Measurements from ENCODE around the gene CDT1.
"Not testable (repeated sequence)": the region's sequence is repeated elsewhere in the genome, so short reads cannot be mapped to it uniquely, and the experiment has no call there.

The CDT1 gene

GRCh38 chr16:88816736-88817535 is 13.3 kb downstream of the CDT1 start:
- DNase-seq (ENCODE audit: low read depth in 2 of 2) = no peak

GRCh38 chr16:88817785-88818574 is 14.4 kb downstream of the CDT1 start:
- no peak for DNase-seq (ENCODE audit: low read depth in 2 of 2)

GRCh38 chr16:88818575-88818874 is 14.9 kb downstream of the CDT1 start:
- DNase-seq (ENCODE audit: low read depth in 2 of 2) = no peak

- DNase-seq (ENCODE audit: low read depth in 2 of 2) = no peak
Measured at GRCh38 chr16:88819126-88819525, 15.5 kb downstream of the CDT1 start.

GRCh38 chr16:88820385-88821025 is 16.9 kb downstream of the CDT1 start:
- no peak for DNase-seq (ENCODE audit: low read depth in 2 of 2)

GRCh38 chr16:88821168-88821850 is 17.7 kb downstream of the CDT1 start:
- no peak for DNase-seq (ENCODE audit: low read depth in 2 of 2)

- no peak for DNase-seq (ENCODE audit: low read depth in 2 of 2)
Measured at GRCh38 chr16:88822281-88823040, 18.9 kb downstream of the CDT1 start.

GRCh38 chr16:88823646-88824045 is 20.1 kb downstream of the CDT1 start:
- DNase-seq (ENCODE audit: low read depth in 2 of 2) = not testable (repeated sequence)

- no peak for DNase-seq (ENCODE audit: low read depth in 2 of 2)
Measured at GRCh38 chr16:88824256-88825077, 20.9 kb downstream of the CDT1 start.

- DNase-seq (ENCODE audit: low read depth in 2 of 2) = no peak
Measured at GRCh38 chr16:88825146-88825545, 21.6 kb downstream of the CDT1 start.

GRCh38 chr16:88826070-88826840 is 22.7 kb downstream of the CDT1 start:
- no peak for DNase-seq (ENCODE audit: low read depth in 2 of 2)

- no peak for DNase-seq (ENCODE audit: low read depth in 2 of 2)
Measured at GRCh38 chr16:88827727-88828126, 24.1 kb downstream of the CDT1 start.

- no peak for DNase-seq (ENCODE audit: low read depth in 2 of 2)
Measured at GRCh38 chr16:88828711-88829110, 25.1 kb downstream of the CDT1 start.

- DNase-seq (ENCODE audit: low read depth in 2 of 2) = no peak
Measured at GRCh38 chr16:88830258-88830657, 26.7 kb downstream of the CDT1 start.

GRCh38 chr16:88830783-88831182 is 27.2 kb downstream of the CDT1 start:
- no peak for DNase-seq (ENCODE audit: low read depth in 2 of 2)

GRCh38 chr16:88831838-88832237 is 28.2 kb downstream of the CDT1 start:
- DNase-seq (ENCODE audit: low read depth in 2 of 2) = no peak

- DNase-seq (ENCODE audit: low read depth in 2 of 2) = no peak
Measured at GRCh38 chr16:88833086-88833485, 29.5 kb downstream of the CDT1 start.

- DNase-seq (ENCODE audit: low read depth in 2 of 2) = no peak
Measured at GRCh38 chr16:88834670-88835069, 31.1 kb downstream of the CDT1 start.

GRCh38 chr16:88835383-88835782 is 31.8 kb downstream of the CDT1 start:
- no peak for DNase-seq (ENCODE audit: low read depth in 2 of 2)

- no peak for DNase-seq (ENCODE audit: low read depth in 2 of 2)
Measured at GRCh38 chr16:88835818-88836217, 32.2 kb downstream of the CDT1 start.

All from activated CD8-positive, alpha-beta memory T cell treated with anti-CD3 and anti-CD28 coated beads for 4 hours (primary cell).